ENCODE measurements around the gene POU2AF3.
"Not testable (repeated sequence)": the region's sequence is repeated elsewhere in the genome, so short reads cannot be mapped to it uniquely, and the experiment has no call there.

POU2AF3 gene, protein sequence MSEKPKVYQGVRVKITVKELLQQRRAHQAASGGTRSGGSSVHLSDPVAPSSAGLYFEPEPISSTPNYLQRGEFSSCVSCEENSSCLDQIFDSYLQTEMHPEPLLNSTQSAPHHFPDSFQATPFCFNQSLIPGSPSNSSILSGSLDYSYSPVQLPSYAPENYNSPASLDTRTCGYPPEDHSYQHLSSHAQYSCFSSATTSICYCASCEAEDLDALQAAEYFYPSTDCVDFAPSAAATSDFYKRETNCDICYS

GRCh38 chr11:111298413-111299100 is at the start of gene POU2AF3:
TSS of gene POU2AF3 (plus strand) at chr11:111298546. CDS start at chr11:111298582, 36 bp downstream.
- DNase-seq = no peak

DNA sequence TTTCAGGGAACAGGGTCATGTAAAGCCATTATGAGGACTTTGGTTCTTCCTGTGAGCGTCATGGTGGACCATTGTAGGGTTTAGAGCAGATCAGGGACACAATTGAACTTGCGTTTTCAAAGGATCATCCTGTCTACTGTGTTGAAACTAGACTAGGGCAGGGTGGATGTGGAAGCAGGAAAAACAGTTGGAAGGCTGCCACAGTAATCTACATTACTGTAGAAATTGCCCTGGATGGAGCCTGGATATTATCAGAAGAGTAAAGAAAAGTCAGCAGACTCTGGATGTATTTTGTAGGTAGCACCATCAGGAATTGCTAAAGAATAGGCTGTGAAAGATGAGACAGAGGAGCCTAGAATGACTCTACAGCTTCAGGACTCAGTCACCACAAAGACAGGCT is 47.4 kb upstream of the POU2AF3 start:
- no peak for DNase-seq

- DNase-seq = no peak
Observed at GRCh38 chr11:111253131-111253530, 45.2 kb upstream of the POU2AF3 start.

DNA sequence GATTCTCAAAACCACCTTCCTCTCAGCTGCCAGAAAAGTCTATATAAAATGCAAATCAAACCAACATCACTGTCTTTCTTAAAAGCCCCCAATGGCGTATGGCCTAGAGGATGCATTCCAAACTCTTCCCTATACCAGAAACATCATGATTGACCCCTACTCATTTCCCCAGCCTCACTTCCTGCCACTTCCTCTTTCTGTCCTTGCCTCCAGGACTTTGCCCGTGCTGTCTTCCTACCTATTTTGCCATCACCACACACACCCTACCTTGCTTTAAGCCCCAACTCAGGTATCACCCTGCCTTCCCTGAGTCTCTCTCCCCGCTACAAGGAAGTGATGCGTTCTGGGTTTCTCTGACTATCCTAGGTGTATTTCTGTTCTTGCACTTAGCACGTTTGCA is 44.7 kb upstream of the POU2AF3 start:
- DNase-seq = no peak

GRCh38 chr11:111258046-111258445 is 40.3 kb upstream of the POU2AF3 start:
- no peak for DNase-seq

- peak; percentile 46 for DNase-seq
Observed at GRCh38 chr11:111259896-111260295, 38.5 kb upstream of the POU2AF3 start.

DNA sequence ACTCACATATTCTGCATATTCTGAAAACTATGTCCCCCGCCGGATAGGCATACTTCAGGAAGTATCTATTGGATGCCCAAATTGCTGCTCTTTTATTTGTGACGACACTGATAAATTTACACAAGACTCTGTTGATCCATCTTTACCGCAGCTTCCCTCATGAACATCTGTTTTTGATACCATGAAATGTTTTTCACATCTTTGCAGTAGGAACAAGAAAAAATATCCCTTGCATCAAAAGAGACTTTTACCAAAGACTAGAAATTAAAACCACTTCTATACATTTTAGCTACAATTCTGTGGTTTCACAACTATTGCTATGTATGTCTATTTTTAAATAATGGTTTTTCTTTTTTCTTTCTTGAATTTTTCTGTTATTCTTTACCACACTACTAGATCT is 37.5 kb upstream of the POU2AF3 start:
- DNase-seq = peak; percentile 82

GRCh38 chr11:111264646-111265045 is 33.7 kb upstream of the POU2AF3 start:
- no peak for DNase-seq

- no peak for DNase-seq
Observed at GRCh38 chr11:111265421-111265820, 32.9 kb upstream of the POU2AF3 start.

DNA sequence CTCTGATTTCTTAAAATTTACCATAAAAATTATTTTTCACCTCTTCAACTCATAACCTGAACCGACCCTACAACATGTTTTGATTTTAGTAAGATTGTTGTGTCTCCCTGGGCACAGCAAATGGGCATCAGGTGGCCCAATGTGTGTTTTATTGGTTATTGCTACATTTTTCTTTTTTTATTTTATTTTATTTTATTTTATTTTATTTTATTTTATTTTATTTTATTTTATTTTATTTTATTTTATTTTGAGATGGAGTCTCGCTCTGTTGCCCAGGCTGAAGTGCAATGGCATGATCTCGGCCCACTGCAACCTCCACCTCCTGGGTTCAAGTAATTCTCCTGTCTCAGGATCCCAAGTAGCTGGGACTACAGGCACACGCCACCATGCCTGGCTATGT is 30.0 kb upstream of the POU2AF3 start:
- not testable (repeated sequence) for DNase-seq

GRCh38 chr11:111269146-111269868 is 29.0 kb upstream of the POU2AF3 start:
- DNase-seq = no peak

- DNase-seq = no peak
Observed at GRCh38 chr11:111272420-111272819, 25.9 kb upstream of the POU2AF3 start.

DNA sequence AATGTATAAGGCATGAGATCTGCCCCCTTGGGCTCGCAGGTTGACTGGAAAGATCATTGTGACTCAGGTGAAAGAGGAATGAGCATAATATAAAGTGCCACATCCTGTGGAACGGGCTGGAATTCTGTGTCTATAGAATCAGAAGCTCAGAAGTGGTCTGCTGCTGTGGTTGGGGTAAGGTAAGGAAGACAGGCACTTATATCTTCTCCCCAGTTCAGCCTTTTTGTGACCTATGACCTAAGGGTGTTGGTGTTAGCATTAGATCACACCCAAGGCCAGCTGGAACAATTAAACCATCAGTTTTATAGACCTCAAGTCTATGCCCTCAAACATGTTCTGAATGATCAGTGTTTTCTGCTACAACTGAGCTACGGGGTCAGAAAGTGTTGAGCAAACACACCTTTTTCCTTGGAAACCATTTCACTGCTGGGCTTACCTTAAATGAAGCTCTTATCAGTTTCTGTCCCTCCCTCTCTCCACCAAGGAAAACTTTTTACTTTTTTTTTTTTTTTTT is 15.7 kb upstream of the POU2AF3 start:
- DNase-seq = no peak

DNA sequence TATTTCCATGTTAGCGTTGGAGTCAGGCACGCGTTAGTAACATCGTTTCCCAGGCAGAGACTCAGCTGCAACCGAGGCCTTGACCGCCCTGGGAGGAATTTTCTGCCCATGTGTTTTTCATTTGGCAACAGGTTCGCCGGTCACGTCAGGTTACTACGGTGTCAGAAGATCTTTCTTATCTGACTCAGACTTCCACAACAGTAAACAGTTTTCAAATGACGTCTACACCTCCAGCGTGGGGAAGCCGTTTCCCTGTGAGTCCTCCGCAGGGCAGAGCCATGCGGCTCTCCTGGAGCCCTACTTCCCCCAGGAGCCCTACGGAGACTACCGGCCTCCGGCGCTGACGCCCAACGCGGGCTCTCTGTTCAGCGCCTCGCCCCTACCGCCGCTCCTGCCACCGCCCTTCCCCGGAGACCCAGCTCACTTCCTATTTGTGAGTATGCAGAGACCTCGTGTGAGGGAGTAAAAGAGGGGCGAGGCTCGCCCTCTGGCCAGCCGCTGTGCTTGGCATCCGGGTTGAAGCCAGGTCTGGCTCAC is 14.3 kb upstream of the POU2AF3 start:
- DNase-seq = peak; percentile 54

GRCh38 chr11:111285189-111286091 is 12.9 kb upstream of the POU2AF3 start:
- DNase-seq = peak; percentile 21

DNA sequence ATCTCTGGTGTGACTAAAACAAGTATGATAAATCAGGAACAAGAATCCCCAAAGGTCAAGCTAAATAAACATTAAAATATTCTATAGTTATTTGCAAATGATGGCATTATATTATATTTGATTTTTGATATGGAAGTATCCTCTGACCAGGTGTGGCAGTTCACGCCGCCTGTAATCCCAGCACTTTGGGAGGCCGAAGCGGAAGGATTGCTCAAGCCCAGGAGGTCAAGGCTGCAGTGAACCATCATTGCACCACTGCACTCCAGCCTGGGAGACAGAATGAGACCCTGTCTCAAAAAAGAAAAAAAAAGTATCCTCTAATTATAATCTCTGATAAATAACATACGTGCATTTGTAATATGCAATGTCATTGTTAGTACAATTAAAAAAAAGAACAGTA is 6.6 kb upstream of the POU2AF3 start:
- DNase-seq = no peak

DNA sequence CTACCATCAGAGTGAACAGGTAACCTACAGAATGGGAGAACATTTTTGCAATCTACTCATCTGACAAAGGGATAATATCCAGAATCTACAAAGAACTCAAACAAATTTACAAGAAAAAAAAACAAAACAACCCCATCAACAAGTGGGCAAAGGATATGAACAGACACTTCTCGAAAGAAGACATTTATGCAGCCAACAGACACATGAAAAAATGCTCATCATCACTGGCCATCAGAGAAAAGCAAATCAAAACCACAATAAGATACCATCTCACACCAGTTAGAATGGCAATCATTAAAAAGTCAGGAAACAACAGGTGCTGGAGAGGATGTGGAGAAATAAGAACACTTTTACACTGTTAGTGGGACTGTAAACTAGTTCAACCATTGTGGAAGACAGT is 5.9 kb upstream of the POU2AF3 start:
- DNase-seq = not testable (repeated sequence)

- no peak for DNase-seq
Observed at GRCh38 chr11:111296196-111296595, 2.1 kb upstream of the POU2AF3 start.

DNA sequence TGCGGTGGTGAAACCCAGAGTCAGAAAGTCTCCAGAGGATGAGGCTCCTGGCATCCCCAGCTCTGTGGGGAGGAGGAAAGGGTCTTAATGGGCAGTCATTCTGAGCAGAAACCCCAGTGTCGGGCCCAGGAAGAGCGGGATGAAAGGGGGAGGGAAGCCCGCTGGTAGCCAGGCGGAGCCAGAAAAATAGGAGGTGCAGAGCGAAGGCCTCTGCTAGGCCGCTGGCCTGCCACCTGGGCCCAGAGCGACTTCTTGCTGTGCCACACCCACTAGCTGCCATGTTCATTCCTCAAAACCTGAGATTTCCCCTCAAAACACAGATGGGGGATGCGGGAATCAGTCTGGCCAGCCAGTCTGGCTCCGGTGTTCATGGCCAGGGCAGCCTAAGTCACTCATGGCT is 650 bp upstream of the POU2AF3 start:
- no peak for DNase-seq

- peak; percentile 25 for DNase-seq
Observed at GRCh38 chr11:111299101-111300026, 1.0 kb downstream of the POU2AF3 start.

GRCh38 chr11:111300569-111300968 is 2.2 kb downstream of the POU2AF3 start:
- DNase-seq = no peak
